GM10248 (cell line): ENCODE measurements around the gene TSC2.

Experiments used
- CTCF ChIA-PET: fragments of 300-600 bp; sonication (Branson Sonifier 250); formaldehyde crosslinking; extraction: SDS; loops from one replicate; lab custom pipeline; 2021; ENCODE audit warnings: antibody characterized with exemption; lab: Yijun Ruan, JAX
- POLR2A ChIA-PET: fragments of 350-650 bp; sonication (Branson Sonifier 250); formaldehyde crosslinking; extraction: SDS; loops from one replicate; lab custom pipeline; 2020; ENCODE audit warnings: antibody characterized with exemption; lab: Yijun Ruan, JAX
- DNase-seq: peaks from one replicate; pipeline ENCODE4 v3.0.0; 2012; ENCODE audit errors: extremely low spot score
- TF ChIP-seq, protein P1 (sequence below): IDR thresholded peaks from 2 replicates; pipeline ENCODE4 v1.5.1; 2012; ENCODE audit warnings: mild to moderate bottlenecking, low read depth; ENCODE audit errors: extremely low read depth, missing control alignments, control extremely low read depth

TSC2 gene

DNA sequence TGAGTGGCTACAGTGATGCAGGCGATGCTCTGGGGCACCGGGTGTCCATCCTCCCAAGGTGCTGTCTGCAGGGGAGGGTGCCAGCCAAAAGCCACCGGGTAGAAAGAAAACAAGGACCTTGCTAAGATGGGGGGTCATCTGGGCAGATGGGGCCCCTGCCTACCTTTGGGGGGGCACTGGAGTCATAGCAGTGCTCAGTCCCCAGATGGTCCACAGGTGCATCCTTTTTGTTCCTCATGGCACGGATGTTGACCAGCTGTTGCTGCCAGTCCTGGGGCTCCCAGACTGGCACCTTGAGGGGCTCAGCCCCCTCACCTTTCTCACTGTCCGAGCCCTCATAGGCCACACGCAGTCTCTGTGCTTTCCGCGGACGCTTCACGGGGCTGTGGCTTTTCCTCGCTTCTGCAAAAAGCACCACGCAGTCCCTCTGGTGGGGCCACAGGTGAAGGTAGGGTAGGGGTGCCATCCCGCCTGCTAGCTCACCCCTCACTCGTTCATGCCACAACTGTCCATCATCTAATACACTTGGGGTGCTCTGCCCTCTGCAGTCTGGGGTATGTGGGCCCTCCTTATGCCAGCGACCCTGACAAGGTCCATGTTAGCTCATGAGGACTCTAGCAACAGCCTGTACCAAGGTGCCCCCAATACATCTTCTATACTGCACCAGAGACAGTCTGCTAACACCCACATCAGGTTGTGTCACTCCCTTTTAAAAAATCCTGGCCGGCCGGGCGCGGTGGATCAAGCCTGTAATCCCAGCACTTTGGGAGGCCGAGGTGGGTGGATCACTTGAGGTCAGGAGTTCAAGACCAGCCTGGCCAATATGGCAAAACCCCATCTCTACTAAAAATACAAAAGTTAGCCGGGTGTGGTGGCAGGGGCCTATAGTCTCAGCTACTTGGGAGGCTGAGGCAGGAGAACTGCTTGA, 1.6 kb upstream of the TSC2 start:
- ChIA-PET POLR2A (interaction anchor here (0.7 kb wide), 1 partner anchor 109 kb away, joined by 3 read pairs; the partner anchor contains the start of gene TRAF7), CTCF (interaction anchor here (1.3 to 3.3 kb wide), 2 partner anchors 21 to 23 kb away, joined by 3 to 23 read pairs; no protein-coding TSS in a partner anchor)
- TF ChIP-seq, protein P1, sequence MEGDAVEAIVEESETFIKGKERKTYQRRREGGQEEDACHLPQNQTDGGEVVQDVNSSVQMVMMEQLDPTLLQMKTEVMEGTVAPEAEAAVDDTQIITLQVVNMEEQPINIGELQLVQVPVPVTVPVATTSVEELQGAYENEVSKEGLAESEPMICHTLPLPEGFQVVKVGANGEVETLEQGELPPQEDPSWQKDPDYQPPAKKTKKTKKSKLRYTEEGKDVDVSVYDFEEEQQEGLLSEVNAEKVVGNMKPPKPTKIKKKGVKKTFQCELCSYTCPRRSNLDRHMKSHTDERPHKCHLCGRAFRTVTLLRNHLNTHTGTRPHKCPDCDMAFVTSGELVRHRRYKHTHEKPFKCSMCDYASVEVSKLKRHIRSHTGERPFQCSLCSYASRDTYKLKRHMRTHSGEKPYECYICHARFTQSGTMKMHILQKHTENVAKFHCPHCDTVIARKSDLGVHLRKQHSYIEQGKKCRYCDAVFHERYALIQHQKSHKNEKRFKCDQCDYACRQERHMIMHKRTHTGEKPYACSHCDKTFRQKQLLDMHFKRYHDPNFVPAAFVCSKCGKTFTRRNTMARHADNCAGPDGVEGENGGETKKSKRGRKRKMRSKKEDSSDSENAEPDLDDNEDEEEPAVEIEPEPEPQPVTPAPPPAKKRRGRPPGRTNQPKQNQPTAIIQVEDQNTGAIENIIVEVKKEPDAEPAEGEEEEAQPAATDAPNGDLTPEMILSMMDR = no peak
- DNase-seq = no peak

DNA sequence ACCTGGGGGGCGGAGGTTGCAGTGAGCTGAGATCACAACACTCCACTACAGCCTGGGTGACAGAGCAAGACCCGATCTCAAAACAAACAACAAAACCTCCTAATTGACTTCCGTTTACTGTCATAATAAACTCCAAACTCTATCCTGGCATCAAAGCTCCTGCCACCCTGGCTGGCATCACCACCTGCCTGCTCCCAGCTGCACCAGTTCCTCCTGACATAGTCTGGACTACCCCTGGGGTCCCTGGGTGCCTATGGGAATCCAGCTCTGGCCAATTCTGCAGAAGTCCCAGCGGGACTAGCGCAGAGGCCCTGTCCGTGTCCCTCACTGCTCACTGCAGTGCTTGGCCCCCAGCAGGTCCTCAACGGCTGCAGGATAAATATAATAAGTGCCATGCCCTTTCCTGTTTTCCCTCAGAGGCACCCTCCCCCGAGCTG, 874 bp upstream of the TSC2 start:
- POLR2A ChIA-PET = interaction anchor here (0.7 to 1.8 kb wide), 2 partner anchors 108 to 109 kb away, joined by 3 to 12 read pairs; partner anchors contain the start of gene TRAF7
- TF ChIP-seq, protein P1 = no peak
- CTCF ChIA-PET = interaction anchor here (1.2 to 3.3 kb wide), 6 partner anchors 10 to 104 kb away, joined by 3 to 23 read pairs (median 5); no protein-coding TSS in a partner anchor
- no peak for DNase-seq

DNA sequence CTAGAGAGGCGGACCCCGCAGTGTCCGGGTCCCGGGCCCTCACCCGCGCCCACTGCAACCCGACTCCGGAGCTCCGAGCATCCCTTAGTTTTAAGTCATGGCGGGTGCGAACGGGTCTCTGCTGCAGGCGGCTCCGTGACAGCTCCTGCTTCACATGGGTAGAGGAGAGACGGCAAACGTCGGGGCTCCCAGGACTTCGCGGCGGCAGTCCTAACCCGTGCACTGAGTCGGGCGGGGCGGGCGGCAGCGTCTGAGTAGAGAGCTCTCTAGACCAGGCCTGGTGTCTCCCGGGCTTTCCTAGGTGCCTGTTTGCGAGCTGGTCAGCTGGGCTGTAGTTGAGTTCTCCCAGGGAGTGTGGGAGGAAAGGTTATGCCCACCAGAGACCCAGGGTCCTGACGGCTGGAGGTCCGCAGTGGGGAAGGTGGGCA, 345 bp downstream of the TSC2 start:
- CTCF ChIA-PET = interaction anchor here (0.7 to 3.3 kb wide), 8 partner anchors 21 to 105 kb away, joined by 3 to 23 read pairs (median 4); partner anchors contain the start of genes NHERF2 and TBL3
- DNase-seq = no peak
- TF ChIP-seq, protein P1 = no peak
- POLR2A ChIA-PET = interaction anchor here (1.8 kb wide), 1 partner anchor 107 kb away, joined by 12 read pairs; the partner anchor contains the start of gene TRAF7

GRCh38 chr16:2053211-2053610, 5.4 kb downstream of the TSC2 start:
- TF ChIP-seq, protein P1 = no peak
- no peak for DNase-seq
- CTCF ChIA-PET = interaction anchor here (1.4 kb wide), 1 partner anchor 14 kb away, joined by 3 read pairs; no protein-coding TSS in a partner anchor
- POLR2A ChIA-PET = no interaction called here

DNA sequence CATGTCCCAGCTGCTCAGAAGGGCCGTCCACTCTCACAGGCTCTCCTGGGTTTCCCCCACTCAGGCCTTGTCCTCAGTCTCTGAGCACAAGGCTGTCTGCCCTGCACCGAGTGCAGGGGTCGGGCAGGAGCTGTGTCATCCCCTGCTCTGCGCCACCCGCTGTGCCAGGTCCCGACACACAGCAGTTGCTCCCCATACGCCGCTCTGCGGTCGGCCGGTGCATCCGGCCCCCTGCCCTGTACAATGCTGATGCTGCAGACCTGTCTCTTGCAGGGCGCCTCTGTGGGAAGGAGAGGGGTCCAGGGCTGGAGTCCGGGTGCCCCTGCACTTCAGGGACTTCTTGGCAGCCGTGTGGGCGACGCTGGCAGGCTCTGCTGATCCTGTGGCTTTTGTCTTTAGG, 6.1 kb downstream of the TSC2 start:
- TF ChIP-seq, protein P1 = no peak
- ChIA-PET POLR2A (no interaction called here), CTCF (interaction anchor here (1.4 kb wide), 1 partner anchor 13 kb away, joined by 3 read pairs; no protein-coding TSS in a partner anchor)
- DNase-seq = no peak

DNA sequence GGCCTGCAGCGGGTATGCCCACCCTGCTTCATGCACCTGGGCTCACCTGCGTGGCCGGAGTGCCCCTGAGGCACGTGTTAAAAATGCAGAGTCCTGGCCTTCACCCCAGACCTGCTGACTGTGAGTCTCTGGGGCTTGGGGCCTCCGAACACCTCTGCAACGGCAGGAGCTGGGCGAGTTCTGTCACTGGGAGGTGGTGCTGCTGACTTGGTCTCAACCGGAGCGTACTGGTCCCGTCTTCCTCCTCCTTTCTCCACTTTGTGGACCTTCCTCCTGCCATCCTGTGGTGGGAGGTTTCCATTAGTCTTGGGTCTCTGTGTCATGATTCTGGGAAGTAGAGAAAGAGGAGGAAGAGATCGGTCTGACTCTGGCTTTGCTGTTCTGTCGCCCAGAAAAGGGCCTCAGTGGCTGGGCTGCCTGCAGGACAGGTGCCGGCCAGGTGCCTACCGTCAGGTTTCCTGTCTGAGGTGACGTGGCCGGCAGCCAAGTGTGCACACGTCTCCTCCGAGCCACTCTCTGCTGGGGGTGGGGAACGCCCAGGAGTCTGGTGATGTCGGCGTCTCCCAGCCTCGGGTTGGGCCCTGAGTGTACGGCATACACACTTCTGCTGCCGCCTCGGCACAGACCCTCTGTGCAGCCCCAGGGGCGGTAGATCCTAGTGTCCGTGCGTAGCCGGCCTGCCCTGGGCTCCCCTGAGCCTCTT, 6.9 kb downstream of the TSC2 start:
- DNase-seq = no peak
- CTCF ChIA-PET = interaction anchor here (1.9 kb wide), 1 partner anchor 51 kb away, joined by 5 read pairs; no protein-coding TSS in a partner anchor
- POLR2A ChIA-PET = no interaction called here
- TF ChIP-seq, protein P1 = no peak
